Endometrial microvascular endothelial cells (primary cell): Measurements from ENCODE around the gene RP9. TPM values are rescaled to one million over a fixed set of nuclear protein-coding genes. Genes with fewer than 3 reads are reported as not detected.

Experiments
- in situ Hi-C: cut with HindIII; loops from 2 replicates; pipeline ENCODE4 v1.10.0; 2017; ENCODE audit warnings: low sequenced_read_pairs, low pct_unique_long_range_greater_than_20kb; ENCODE audit errors: inconsistent ontology term
- total RNA-seq: library from RNA; depleted of rRNA; stranded (reverse); fragments of >200 nt; gene quantifications from one replicate; pipeline ENCODE4 v1.2.3, GENCODE V29; 2015; ENCODE audit errors: inconsistent ontology term

The RP9 gene
- total RNA-seq, 1 donor from 2014 or later = 4.6 TPM

DNA sequence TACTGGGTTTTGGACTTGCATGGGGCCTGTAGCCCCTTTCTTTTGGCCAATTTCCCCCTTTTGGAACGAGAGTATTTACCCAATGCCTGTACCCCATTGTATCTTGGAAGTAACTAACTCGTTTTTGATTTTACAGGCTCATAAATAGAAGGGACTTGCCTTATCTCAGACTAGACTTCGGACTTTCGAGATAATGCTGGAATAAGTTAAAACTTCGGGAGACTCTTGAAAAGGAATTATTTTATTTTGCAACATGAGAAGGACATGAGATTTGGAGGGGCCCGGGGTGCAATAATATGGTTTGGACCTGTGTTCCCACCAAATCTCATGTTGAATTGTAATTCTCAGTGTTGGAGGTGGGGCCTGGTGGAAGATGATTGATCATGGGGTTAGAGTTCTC, 38.4 kb downstream of the RP9 start:
- in situ Hi-C loops = no loop called here

DNA sequence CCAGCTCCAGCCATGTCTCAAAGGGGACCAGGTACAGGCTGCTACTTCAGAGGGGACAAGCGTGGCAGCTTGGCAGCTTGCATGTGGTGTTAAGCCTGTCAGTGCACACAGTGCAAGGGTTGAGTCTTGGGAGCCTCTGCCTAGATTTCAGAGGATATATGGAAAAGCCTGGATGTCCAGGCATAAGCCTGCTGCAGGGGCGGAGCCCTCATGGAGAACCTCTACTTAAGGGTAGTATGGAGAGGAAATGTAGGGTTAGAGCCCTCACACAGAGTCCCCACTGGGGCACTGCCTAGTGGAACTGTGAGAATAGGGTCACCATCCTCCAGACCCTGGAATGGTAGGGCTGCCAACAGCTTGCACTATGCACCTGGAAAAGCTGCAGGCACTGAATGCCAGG, 38.9 kb downstream of the RP9 start:
- in situ Hi-C loops = no loop called here

DNA sequence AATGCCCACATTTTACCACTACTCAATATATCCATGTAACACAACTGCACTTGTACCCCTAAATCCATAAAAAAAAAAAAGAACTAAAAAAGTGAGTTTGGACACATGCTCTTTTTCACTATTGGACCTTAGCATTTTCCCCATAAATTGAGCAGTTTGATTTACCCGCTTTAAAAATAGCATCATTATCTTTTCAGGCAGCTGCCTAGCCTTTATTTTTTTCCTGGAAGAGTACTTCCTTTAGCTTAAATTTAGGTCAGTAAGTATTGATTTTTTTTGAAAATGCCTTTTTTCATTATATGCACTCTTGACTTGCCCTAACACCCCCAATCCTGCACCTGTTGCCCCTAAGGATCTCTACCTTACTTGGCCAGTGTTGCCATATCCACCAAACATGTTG, 41.3 kb downstream of the RP9 start:
- in situ Hi-C loops = no loop called here

DNA sequence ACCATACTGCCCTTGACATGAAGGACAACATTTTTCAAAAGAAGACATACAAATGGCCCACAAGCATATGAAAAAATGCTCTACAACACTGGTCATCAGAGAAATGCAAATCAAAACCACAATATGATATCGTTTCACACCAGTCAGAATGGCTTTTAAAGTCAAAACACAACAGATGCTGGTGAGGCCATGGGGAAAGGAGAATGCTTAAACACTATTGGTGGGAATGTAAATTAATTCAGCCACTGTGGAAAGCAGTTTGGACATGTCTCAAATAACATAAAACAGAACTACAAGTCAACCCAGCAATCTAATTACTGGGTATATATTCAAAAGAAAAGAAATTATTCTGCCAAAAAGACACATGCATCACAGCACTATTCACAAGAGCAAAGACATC, 42.4 kb downstream of the RP9 start:
- in situ Hi-C loops = no loop called here

DNA sequence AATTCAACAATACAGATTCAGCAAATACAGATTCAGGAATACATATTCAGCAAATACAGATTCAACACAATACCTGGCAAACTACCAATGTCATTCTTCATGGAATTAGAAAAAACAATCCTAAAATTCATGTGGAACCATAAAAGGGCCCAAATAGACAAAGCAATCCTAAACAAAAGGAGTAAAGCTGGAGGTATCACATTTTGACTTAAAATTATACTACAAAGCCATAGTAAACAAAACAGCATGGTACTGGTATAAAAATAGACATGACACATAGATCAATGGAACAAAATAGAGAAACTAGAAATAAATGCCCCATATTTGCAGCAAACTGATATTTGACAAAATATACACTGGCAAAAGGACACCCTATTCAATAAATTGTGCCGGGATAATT, 43.2 kb downstream of the RP9 start:
- in situ Hi-C loops = no loop called here

DNA sequence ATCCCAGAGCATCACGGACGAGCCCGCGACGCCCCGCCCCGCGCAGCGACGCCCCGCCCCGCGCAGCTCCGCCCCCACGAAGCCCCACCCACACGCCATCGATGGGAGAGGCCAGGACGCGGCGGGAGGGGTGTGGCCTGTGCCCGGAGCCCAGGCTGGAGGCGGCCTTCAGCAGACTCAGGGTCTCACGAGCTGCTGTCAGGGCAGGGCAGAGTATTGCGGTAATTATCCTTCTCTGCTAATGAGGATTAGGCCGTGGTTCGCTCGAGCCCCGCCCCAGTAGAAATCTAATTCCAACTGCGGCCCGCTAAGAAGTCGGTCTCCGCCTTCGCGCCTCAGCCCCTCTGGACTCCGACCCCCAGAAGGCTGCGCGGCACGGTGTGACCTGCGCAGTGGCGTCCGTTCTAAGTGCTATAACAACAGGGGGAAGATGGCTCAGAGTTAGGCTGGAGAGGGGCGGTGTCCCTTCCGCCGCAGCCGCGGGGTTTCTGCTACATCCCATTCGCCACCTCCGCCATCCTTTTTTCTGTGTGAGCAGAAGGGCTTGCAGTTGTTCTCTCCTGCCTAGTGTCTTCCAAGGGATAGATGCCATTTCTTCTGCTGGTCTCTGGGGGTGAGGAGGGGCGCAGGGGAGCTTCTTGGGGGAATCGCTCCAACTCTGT, 46.3 kb downstream of the RP9 start:
- in situ Hi-C loops = no loop called here

DNA sequence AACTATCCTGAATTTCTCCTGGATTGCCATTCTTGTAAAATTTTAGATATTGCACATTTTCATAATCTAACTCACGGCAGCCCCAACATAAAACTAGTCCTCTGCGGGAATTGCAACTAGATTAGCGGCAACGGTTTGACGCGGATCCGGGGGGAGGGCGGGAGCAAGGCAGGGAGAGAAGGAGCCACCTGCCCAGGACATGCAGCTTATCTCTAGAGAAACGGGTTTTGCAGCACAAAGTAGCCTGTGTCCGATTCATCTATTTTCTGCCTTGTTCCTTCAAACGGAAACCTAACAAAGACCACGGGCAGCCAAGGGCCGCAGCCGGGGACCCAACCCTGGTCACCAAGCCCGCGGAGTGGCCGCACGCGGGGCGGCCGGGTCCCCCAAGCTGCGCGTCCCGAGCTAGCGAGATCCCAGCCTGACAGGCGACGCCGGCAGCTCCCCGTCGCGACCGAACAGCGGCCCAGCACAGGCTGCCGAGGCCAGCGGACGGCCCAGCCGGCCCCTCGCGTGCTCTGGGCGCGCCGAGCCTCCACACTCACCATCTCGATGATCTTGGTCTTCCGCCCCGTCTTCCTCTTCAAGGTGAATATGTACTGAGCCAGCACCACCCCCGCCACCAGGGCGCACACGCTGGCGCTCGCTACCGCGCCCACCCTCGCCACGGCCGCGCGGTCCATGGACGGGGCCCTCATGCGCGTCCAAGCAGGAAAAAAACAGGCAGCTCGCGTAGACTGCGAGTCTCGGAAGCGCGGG, 47.0 kb downstream of the RP9 start, which contains the start of gene NT5C3A:
NT5C3A (minus strand) TSS at position 754 of the 759 bp plus-strand sequence; CDS start at position 683, 71 bp downstream.
- in situ Hi-C loops = no loop called here

DNA sequence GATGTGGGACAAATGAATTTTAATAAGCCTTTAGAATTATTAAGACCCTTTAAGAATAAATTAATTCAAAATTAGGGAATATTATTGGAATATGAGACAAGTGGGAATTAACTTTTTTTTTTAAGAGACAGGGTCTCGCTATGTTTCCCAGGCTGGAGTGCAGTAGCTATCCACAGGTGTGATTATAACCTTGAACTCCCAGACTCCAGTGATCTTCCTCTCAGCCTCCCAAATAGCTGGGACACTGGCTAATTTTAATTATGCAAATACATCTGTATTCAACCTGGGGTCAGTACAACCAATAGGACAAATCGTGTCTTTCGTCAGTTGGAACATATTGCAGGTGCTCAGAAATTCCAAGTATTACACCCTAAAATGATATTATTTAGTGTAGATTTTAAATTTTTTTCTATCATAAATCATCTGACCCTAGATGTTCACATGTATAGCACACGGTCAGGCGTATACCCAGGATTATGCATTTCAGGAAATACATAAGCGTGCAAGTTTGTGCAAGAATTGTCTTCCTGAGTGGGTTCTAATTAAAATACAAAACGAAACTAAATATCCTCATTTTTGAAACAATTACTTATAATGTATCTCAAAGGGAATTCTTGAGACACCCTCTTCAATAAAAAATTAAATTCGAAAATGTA, 47.8 kb downstream of the RP9 start:
- in situ Hi-C loops = no loop called here

DNA sequence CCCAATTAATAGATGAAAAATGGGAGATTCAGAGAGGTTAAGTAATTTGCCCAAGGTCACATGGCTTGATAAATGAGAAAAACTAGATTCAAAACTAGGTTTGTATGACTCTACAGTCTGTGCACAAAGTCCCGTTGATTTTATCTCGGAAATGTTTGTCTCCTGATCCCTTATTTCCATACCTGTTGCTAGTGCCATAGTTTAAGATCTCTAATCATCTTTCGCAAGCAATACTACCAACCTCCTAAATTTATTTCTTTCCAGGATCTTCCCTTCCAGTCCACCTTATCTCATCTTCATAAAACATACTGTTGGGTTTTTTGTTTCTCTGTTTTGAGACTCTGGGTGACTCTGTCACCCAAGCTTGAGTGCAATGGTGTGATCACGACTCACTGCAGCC, 49.6 kb downstream of the RP9 start:
- in situ Hi-C loops = no loop called here

DNA sequence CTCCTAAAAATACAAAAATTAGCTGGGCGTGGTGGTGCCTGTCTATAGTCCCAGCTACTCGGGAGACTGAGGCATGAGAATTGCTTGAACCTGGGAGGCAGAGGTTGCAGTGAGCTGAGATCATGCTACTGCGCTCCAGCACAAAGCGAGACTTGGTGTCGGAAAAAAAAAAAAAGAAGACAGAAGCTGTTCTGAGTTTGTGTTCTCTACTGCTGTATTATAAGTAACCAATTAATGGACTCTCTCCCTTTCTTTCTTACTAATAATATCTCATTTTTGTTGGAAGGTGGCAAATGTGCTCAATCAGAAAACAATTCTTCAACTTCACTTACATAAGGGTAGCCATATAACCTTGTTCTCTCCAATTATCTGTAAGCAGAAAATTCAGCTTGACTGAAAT, 54.0 kb downstream of the RP9 start:
- in situ Hi-C loops = no loop called here

DNA sequence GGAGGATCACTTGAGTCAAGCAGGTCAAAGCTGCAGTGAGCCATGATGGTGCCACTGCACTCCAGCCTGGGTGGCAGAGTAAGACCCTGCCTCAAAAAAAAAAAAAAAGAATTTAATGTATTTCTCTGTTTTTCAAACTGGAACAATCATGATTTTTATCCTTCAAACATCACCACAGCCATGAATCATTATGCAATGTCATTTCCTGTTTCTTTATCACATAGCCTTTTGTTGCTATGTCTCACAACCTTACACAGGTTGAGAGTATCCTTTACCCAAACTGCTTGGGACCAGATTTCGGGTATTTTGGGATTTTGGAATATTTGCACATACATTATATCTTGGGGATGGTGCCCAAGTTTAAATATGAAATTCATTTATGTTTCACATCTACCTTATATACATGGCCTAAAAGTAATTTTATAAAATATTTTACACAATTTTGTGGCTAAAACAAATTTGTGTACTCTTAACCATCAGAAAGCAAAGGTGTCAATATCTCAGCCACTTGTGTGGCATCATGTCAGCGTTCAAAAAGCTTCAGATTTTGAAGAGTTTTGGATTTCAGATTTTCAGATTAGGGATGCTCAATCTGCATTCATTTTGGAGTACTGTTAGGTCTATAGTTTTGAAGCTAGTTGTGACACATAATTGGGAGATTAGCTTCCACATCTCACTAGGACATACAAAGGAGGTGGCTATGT, 54.8 kb downstream of the RP9 start:
- in situ Hi-C loops = no loop called here

DNA sequence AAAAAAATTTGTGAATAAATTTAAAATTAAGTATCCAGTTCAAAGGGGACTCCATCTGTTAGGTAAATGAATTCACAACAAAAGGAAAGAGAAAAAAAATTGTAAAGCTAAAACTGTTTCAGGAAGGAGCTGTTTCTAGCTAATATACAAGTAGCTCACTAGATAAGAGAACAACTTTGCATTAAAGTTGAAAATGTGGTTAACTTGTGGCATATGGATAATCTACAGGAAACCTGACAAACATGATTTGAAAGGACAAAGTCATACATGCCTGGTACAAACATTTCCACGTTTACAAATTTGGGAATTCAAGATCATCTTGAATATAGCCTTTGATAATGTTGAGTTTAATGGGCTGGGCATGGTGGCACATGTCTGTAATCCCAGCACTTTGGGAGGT, 55.5 kb downstream of the RP9 start:
- in situ Hi-C loops = no loop called here

DNA sequence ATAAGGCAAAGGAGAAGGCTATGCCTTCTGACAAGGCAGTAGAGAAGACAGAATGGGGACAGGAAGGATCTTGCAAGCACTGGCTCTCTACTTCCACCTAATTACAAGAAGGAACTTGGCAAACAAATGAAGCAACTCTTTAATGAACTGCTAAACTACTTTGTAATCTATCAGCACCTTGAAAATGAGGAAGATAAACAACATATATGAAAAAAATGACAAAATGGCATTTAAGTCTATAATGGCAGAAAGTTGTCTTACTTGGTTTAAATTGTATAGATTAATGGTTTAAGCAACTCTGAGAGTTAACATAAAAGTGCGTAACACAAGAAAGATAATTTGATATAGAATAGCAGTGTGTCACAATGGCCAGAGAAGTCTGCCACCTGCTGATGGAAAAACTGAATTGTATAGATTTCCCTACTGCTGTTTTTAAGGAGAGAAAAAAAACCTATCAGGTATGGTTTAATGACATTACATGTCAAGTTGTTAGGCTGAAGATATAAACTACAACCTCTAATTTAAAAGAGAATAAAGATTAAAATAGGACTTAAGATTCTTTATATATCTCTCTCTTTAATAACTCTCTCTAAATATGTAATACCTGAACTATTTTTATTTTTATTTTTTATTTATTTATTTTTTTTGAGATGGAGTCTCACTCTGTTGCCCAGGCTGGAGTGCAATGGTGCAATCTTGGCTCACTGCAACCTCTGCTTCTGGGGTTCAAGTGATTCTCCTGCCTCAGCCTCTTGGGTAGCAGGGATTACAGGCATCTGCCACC, 58.5 kb downstream of the RP9 start:
- in situ Hi-C loops = no loop called here

DNA sequence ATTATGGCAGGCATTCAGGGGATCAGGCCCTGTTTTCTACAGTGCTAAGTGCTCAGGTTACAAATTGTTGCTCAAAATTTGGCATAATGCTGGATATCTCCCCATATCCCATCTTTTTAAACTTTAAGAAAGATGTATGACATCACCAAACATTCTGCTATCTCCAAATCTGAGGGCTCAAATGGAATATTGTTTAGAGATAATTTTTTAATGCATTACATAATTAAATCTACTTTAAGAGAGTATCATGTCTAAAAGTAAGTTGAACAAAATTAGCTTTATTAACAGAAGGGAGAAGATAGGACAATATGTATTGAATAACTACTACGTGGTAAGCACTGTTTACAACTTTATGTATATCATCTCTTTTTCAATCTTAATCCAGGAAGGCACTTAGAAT, 60.5 kb downstream of the RP9 start:
- in situ Hi-C loops = loop anchor here (10.0 kb wide), 1 partner anchor 104 kb away; no protein-coding TSS in a partner anchor

DNA sequence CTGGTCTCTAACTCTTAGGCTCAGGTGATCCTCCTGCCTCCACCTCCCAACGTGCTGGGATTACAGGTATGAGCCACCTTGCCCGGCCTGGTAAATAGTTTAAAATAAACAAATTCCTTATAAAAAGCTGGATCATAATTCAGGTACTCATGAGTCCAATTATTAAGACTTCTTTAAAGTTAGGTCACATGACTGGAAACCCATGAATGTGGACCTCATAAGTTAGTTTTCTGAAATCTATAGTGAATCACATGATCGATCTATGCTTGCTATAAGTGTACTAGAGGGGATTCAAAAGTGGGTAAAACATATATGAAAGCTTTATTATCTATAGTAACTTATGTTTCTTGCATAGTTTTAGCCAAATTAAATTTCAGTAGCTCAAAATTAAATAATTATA, 60.9 kb downstream of the RP9 start:
- in situ Hi-C loops = loop anchor here (10.0 kb wide), 1 partner anchor 103 kb away; no protein-coding TSS in a partner anchor

DNA sequence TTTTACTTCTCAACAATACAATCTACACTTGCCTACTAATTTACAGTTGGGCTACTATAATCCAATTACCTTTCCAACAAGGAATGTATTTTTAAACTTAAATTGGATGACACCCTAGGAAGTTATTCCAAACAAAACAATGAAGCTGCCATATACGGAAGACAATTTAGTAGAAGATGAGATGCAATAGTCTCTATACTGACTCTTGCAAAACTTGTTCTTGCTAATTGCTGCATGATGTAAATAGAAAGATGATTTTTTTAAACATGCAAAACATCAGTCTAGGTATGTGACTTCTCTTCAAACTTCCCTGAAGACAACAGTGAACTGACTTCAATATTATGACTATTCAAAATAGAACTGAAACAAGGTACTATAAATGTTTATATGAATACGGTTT, 64.2 kb downstream of the RP9 start:
- in situ Hi-C loops = loop anchor here (10.0 kb wide), 1 partner anchor 100 kb away; no protein-coding TSS in a partner anchor
